PC-9 (cell line): ENCODE results near the gene BDKRB1. TPM values are rescaled to one million over a fixed set of nuclear protein-coding genes. Genes with fewer than 3 reads are reported as not detected.

Source experiments
- BruUV-seq: library from RNA; stranded (reverse); fragments of 400-500 nt; replicated peaks from 2 replicates; lab custom pipeline; 2021; lab: Mats Ljungman, UMichigan
- CTCF ChIA-PET: fragments of 300-600 bp; sonication (Branson Sonifier 250); formaldehyde crosslinking; loops from one replicate; lab custom pipeline; 2022; ENCODE audit warnings: antibody characterized with exemption; lab: Charles Lee
- POLR2A ChIA-PET: fragments of 300-600 bp; sonication (Branson Sonifier 250); formaldehyde crosslinking; loops from one replicate; lab custom pipeline; 2022; ENCODE audit warnings: antibody characterized with exemption; ENCODE audit not compliant: unreplicated experiment; lab: Charles Lee
- DNase-seq, 2 experiments: peaks; one replicate each; pipeline versions ENCODE4 v3.0.0 to v3.0.0-alpha.2; 2015 to 2022; ENCODE audit warnings: mixed read lengths in 1 of 2
- H2AFZ ChIP-seq: fragments of 200-600 bp; sonication (generic); 2 replicates; pipeline ENCODE4 v1.8.1; 2017; ENCODE audit warnings: antibody characterized with exemption
- H3F3A ChIP-seq: fragments of 200-600 bp; sonication (generic); 2 replicates; pipeline ENCODE4 v1.8.1; 2017; ENCODE audit warnings: antibody characterized with exemption, mild to moderate bottlenecking, low read depth; ENCODE audit not compliant: insufficient read depth
- H3K27ac ChIP-seq: fragments of 200-600 bp; sonication (generic); 2 replicates; pipeline ENCODE4 v1.6.1; 2016; ENCODE audit warnings: mixed run types
- H3K27me3 ChIP-seq: fragments of 200-600 bp; sonication (generic); 2 replicates; pipeline ENCODE4 v1.6.1; 2016; ENCODE audit warnings: low read depth, mixed run types; ENCODE audit not compliant: insufficient read depth
- H3K36me3 ChIP-seq: fragments of 200-600 bp; sonication (generic); 2 replicates; pipeline ENCODE4 v1.6.1; 2016; ENCODE audit warnings: low read depth, mixed run types
- H3K4me1 ChIP-seq: fragments of 200-600 bp; sonication (generic); replicated peaks from 2 replicates; pipeline ENCODE4 v1.6.1; 2016; ENCODE audit warnings: mixed run types; ENCODE audit not compliant: insufficient read depth
- H3K4me2 ChIP-seq: fragments of 200-600 bp; sonication (generic); 2 replicates; pipeline ENCODE4 v1.6.1; 2017; ENCODE audit warnings: mixed run types
- H3K4me3 ChIP-seq: fragments of 200-600 bp; sonication (generic); 2 replicates; pipeline ENCODE4 v1.6.1; 2016; ENCODE audit warnings: mixed run types
- H3K79me2 ChIP-seq: fragments of 200-600 bp; sonication (generic); 2 replicates; pipeline ENCODE4 v1.6.1; 2017; ENCODE audit warnings: low read depth, mixed run types
- H3K9me2 ChIP-seq: fragments of 200-600 bp; sonication (generic); 2 replicates; pipeline ENCODE4 v1.8.1; 2017; ENCODE audit warnings: mild to moderate bottlenecking; ENCODE audit not compliant: insufficient read depth
- H3K9me3 ChIP-seq: fragments of 200-600 bp; sonication (generic); 2 replicates; pipeline ENCODE4 v1.8.1; 2016; ENCODE audit warnings: low read depth; ENCODE audit not compliant: insufficient read depth
- H4K20me1 ChIP-seq: fragments of 200-600 bp; sonication (generic); 2 replicates; pipeline ENCODE4 v1.8.1; 2017; ENCODE audit not compliant: insufficient read depth
- EZH2 ChIP-seq: fragments of 200-600 bp; sonication (generic); IDR thresholded peaks from 2 replicates; pipeline ENCODE4 v1.8.0; 2017; ENCODE audit warnings: antibody characterized with exemption, low read depth
- intact Hi-C: fragments of 100-400 bp; cut with micrococcal nuclease; formaldehyde crosslinking; loops from one replicate; pipeline ENCODE4 v1.10.0; 2022; ENCODE audit not compliant: unreplicated experiment
- total RNA-seq: library from RNA; stranded (reverse); gene quantifications from 2 replicates; pipeline ENCODE4 v1.2.3, GENCODE V29; 2021
- TF ChIP-seq, protein P1 (sequence below): fragments of 200-600 bp; sonication (generic); conservative IDR thresholded peaks from 2 replicates; pipeline ENCODE4 v1.6.1; 2017; ENCODE audit warnings: mixed run types, antibody characterized with exemption, mild to moderate bottlenecking, moderate library complexity

BDKRB1 gene
- total RNA-seq, 1 experiment from 2014 or later: not detected

DNA sequence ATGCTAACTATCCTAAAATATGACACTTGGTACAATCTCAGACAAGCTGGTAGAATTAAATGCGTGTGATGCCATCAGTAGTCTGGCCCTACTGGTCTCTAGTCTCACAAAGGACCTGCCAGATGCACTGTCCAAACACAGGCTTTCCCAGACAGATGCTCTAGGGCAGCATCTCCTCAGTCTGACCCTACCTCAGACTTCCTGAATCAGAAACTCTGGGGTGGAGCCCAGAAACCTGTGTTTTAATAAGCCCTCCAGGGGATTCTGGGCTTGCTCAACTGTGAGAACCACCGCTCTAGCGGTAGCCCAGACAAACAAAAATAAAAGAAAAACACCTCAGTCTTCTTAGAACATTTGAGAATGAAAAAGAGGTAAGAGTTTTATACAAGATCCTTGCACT lies 48.0 kb downstream of the BDKRB1 start:
- H3K9me3 ChIP-seq: no peaks in the 10 kb centered on the region
- H4K20me1 ChIP-seq: no peaks in the 10 kb centered on the region
- H3K4me1 ChIP-seq: no peaks in the 10 kb centered on the region
- H3K9me2 ChIP-seq: no peaks in the 10 kb centered on the region
- no peak for DNase-seq
- H3K4me2 ChIP-seq: no peak overlapping the region
- no peaks in the 10 kb centered on the region for H3K27me3 ChIP-seq
- BruUV-seq: no TSS peak
- no peak for TF ChIP-seq EZH2
- TF ChIP-seq, protein P1, sequence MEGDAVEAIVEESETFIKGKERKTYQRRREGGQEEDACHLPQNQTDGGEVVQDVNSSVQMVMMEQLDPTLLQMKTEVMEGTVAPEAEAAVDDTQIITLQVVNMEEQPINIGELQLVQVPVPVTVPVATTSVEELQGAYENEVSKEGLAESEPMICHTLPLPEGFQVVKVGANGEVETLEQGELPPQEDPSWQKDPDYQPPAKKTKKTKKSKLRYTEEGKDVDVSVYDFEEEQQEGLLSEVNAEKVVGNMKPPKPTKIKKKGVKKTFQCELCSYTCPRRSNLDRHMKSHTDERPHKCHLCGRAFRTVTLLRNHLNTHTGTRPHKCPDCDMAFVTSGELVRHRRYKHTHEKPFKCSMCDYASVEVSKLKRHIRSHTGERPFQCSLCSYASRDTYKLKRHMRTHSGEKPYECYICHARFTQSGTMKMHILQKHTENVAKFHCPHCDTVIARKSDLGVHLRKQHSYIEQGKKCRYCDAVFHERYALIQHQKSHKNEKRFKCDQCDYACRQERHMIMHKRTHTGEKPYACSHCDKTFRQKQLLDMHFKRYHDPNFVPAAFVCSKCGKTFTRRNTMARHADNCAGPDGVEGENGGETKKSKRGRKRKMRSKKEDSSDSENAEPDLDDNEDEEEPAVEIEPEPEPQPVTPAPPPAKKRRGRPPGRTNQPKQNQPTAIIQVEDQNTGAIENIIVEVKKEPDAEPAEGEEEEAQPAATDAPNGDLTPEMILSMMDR: no peak
- intact Hi-C loops: no loop called here
- CTCF ChIA-PET: no interaction called here
- H3K27ac ChIP-seq: no peak overlapping the region
- no peak overlapping the region for H3K4me3 ChIP-seq
- no peaks in the 10 kb centered on the region for H3F3A ChIP-seq
- POLR2A ChIA-PET: no interaction called here
- H3K79me2 ChIP-seq: no peaks in the 10 kb centered on the region
- no peaks in the 10 kb centered on the region for H3K36me3 ChIP-seq
- no peak overlapping the region for H2AFZ ChIP-seq

DNA sequence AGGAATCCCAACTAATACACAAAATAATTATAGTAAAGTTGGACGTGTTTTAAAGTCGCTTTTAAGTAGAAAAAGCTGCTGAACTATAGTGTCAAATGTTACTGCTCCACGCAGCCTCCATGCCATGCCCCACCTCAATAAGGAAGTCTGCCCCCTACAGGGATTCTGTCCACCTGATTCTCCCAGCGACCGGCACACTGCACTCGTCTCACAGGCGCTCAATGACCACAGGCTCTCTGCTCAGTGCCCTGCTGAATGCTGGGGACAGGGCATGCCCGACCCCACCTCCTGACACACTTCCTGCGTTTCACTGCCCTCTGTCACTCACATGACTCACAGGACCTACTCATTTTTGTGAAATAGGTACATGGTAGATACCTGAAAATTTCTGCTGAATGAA lies 48.9 kb downstream of the BDKRB1 start:
- Histone ChIP-seq H3K79me2 (no peaks in the 10 kb centered on the region), H3K4me2 (no peak overlapping the region), H3K9me2 (no peaks in the 10 kb centered on the region), H3K27me3 (no peaks in the 10 kb centered on the region), H3K36me3 (no peaks in the 10 kb centered on the region), H3F3A (no peaks in the 10 kb centered on the region), H3K27ac (no peak overlapping the region), H3K4me3 (no peak overlapping the region), H3K4me1 (no peaks in the 10 kb centered on the region), H4K20me1 (no peaks in the 10 kb centered on the region), H2AFZ (no peak overlapping the region), H3K9me3 (no peaks in the 10 kb centered on the region)
- ChIA-PET CTCF (no interaction called here), POLR2A (no interaction called here)
- no peak for TF ChIP-seq EZH2
- TF ChIP-seq, protein P1: no peak
- DNase-seq: no peak
- no TSS peak for BruUV-seq
- intact Hi-C loops: no loop called here

DNA sequence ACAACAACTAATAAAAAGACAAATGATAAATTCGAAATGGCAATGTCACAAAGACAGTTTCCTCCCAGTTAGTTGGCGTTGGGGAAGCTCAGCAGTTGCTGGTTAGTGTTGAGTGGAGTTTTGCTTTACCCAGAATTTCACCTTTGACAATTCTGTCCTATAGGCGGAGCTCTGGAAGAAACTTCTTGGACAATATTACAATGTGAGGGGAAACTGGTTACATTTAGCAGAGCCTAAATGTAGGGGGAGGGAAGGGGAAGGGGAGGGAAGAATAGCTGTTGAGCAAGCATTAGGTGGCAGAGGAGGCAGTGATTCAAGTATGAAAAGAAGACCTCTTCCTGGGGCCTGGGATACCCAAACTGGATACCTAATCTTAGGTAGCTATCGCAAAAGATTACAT lies 51.4 kb downstream of the BDKRB1 start:
- BruUV-seq: no TSS peak
- no peak overlapping the region for H2AFZ ChIP-seq
- TF ChIP-seq, protein P1: no peak
- TF ChIP-seq EZH2: no peak
- H4K20me1 ChIP-seq: no peaks in the 10 kb centered on the region
- intact Hi-C loops: no loop called here
- H3K9me3 ChIP-seq: no peaks in the 10 kb centered on the region
- H3K9me2 ChIP-seq: no peaks in the 10 kb centered on the region
- CTCF ChIA-PET: no interaction called here
- H3K4me1 ChIP-seq: no peaks in the 10 kb centered on the region
- no peak for DNase-seq
- POLR2A ChIA-PET: no interaction called here
- H3K79me2 ChIP-seq: no peaks in the 10 kb centered on the region
- H3K27me3 ChIP-seq: no peaks in the 10 kb centered on the region
- no peaks in the 10 kb centered on the region for H3F3A ChIP-seq
- no peak overlapping the region for H3K4me3 ChIP-seq
- H3K27ac ChIP-seq: no peak overlapping the region
- no peak overlapping the region for H3K4me2 ChIP-seq
- H3K36me3 ChIP-seq: no peaks in the 10 kb centered on the region
